Small intestine (tissue), 16 donors: ENCODE data around the gene PPP4R3B. TPM values are rescaled to one million over a fixed set of nuclear protein-coding genes. Genes with fewer than 3 reads are reported as not detected.

Source experiments
- DNase-seq, 2 donors: peaks; one replicate each; pipeline versions ENCODE4 v3.0.0 to v3.0.0-alpha.2; 2013
- FAIRE-seq: peaks from 2 replicates; lab custom pipeline; 2012; peaks lifted over from hg19 to GRCh38; lab: Jason Lieb, UNC
- H3K27ac ChIP-seq, 3 donors: one replicate each; pipeline ENCODE4 v1.5.1; 2013; ENCODE audit warnings: low read length in 2 of 3, mild to moderate bottlenecking in 2 of 3, control low read depth in 1 of 3, inconsistent platforms in 1 of 3, low read depth in 1 of 3, moderate library complexity in 1 of 3
- H3K27me3 ChIP-seq, 3 donors: one replicate each; pipeline ENCODE4 v1.6.1; 2013; ENCODE audit warnings: low read length in 3 of 3, inconsistent platforms in 1 of 3; ENCODE audit not compliant: control insufficient read depth in 3 of 3, insufficient read depth in 3 of 3
- H3K36me3 ChIP-seq, 3 donors: one replicate each; pipeline ENCODE4 v1.6.1; 2013; ENCODE audit warnings: low read length in 3 of 3, inconsistent platforms in 1 of 3, low read depth in 1 of 3, mild to moderate bottlenecking in 1 of 3, moderate library complexity in 1 of 3; ENCODE audit not compliant: control insufficient read depth in 3 of 3, insufficient read depth in 2 of 3
- H3K4me1 ChIP-seq, 3 donors: one replicate each; pipeline ENCODE4 v1.6.1; 2013; ENCODE audit warnings: low read length in 2 of 3, inconsistent platforms in 1 of 3, low read depth in 1 of 3, mild to moderate bottlenecking in 1 of 3, moderate library complexity in 1 of 3; ENCODE audit not compliant: control insufficient read depth in 3 of 3, insufficient read depth in 2 of 3
- H3K4me3 ChIP-seq, 3 donors: one replicate each; pipeline ENCODE4 v1.5.1; 2013; ENCODE audit warnings: low read length in 3 of 3, control low read depth in 1 of 3, inconsistent platforms in 1 of 3, low read depth in 1 of 3, mild to moderate bottlenecking in 1 of 3, moderate library complexity in 1 of 3
- H3K9me3 ChIP-seq, 2 donors: one replicate each; pipeline ENCODE4 v1.6.1; 2013; ENCODE audit warnings: low read depth in 1 of 2, low read length in 1 of 2; ENCODE audit not compliant: control insufficient read depth in 2 of 2, insufficient read depth in 1 of 2
- WGBS, 3 donors: extraction: QIAGEN DNeasy Blood & Tissue Kit; methylation state at CpG; one replicate each; pipeline ENCODE4 v1.1.7; 2013; 5-methylcytosine and 5-hydroxymethylcytosine counted together
- long read RNA-seq, 10 donors: transcript quantifications; one replicate each; lab custom pipeline, GENCODE V29; 2026
- polyA plus RNA-seq, 4 donors: library from polyadenylated mRNA; stranded (reverse) in 3 of 4; unstranded in 1 of 4; fragments of 200-250 nt in 3 of 4; fragments of 120-200 nt in 1 of 4; gene quantifications; one replicate each; pipeline versions ENCODE4 v1.2.1 to v1.2.3, GENCODE V29; 2013
- donor health status: healthy with polysubstance abuse.
- donor health status: control.
- donor health status: control.
- donor health status: Bipolar disorder and iron deficiency.
- donor health status: healthy.

The PPP4R3B gene
- polyA plus RNA-seq, result 10 to 100 TPM; 28.6 to 83.8 (median 37.3) TPM
- long read RNA-seq, donor 1, result 0 reads
- long read RNA-seq, donor 2, full-length matches to known transcripts, result 1 of 6 reads
- long read RNA-seq, donor 2, partial matches to known transcripts, result 5 of 6 reads
- long read RNA-seq, donor 2, other reads (novel, unspliced or antisense), result 0 of 6 reads
- long read RNA-seq, donor 3, full-length matches to known transcripts, result 2 of 22 reads
- long read RNA-seq, donor 3, partial matches to known transcripts, result 20 of 22 reads
- long read RNA-seq, donor 3, other reads (novel, unspliced or antisense), result 0 of 22 reads
- long read RNA-seq, donor 4, result 0 reads
- long read RNA-seq, donor 5, full-length matches to known transcripts, result 1 of 1 reads
- long read RNA-seq, donor 5, partial matches to known transcripts, result 0 of 1 reads
- long read RNA-seq, donor 5, other reads (novel, unspliced or antisense), result 0 of 1 reads
- long read RNA-seq, donor 6, full-length matches to known transcripts, result 4 of 34 reads
- long read RNA-seq, donor 6, partial matches to known transcripts, result 30 of 34 reads
- long read RNA-seq, donor 6, other reads (novel, unspliced or antisense), result 0 of 34 reads
- long read RNA-seq, donor 7, result 0 reads
- long read RNA-seq, donor 8, result 0 reads
- long read RNA-seq, donor 9, result 0 reads
- long read RNA-seq, donor 10, full-length matches to known transcripts, result 3 of 19 reads
- long read RNA-seq, donor 10, partial matches to known transcripts, result 16 of 19 reads
- long read RNA-seq, donor 10, other reads (novel, unspliced or antisense), result 0 of 19 reads

- Histone ChIP-seq H3K27ac (peak within 1 kb of the TSS; percentile 98 to 99 (median 99)), H3K9me3 (no peaks in the 10 kb centered on the region), H3K4me1 (peaks cover 9 to 13% (median 9%) of the 10 kb centered on the region in 3 donors), H3K36me3 (peaks cover 2 to 23% (median 7%) of the 10 kb centered on the region in 3 donors), H3K27me3 (no peaks in the 10 kb centered on the region), H3K4me3 (peak within 1 kb of the TSS; percentile 89 to 100 (median 98))
- FAIRE-seq (no peak), DNase-seq (peak; percentile 100)
- 0 to 1% (median 0%) methylated on average over 81 to 82 of the region's 82 CpGs for WGBS, 3 donors
These were observed at the start of gene PPP4R3B for GRCh38 chr2:55617175-55618024. PPP4R3B (minus strand) TSS chr2:55617622; CDS start chr2:55617285, 337 bp downstream.

- Histone ChIP-seq H3K4me1 (no peaks in the 10 kb centered on the region), H3K27me3 (no peaks in the 10 kb centered on the region), H3K27ac (no peak overlapping the region), H3K9me3 (peaks cover 0 to 2% of the 10 kb centered on the region in 2 donors), H3K36me3 (peaks cover 0 to 20% (median 3%) of the 10 kb centered on the region in 3 donors), H3K4me3 (no peak overlapping the region)
- DNase-seq (no peak), FAIRE-seq (no peak)
- 95 to 99% (median 96%) methylated on average over 2 of the region's 2 CpGs for WGBS, 3 donors
These were observed 35.8 kb upstream of the PPP4R3B start for GRCh38 chr2:55653255-55653654.

- Histone ChIP-seq H3K9me3 (no peaks in the 10 kb centered on the region), H3K4me3 (no peak overlapping the region), H3K27ac (no peak overlapping the region), H3K27me3 (no peaks in the 10 kb centered on the region), H3K36me3 (peaks cover 3 to 22% (median 3%) of the 10 kb centered on the region in 3 donors), H3K4me1 (no peaks in the 10 kb centered on the region)
- FAIRE-seq, result no peak
- WGBS, 3 donors, result 95 to 100% (median 100%) methylated on average over 1 of the region's 1 CpG
- DNase-seq, result no peak
These were observed 31.8 kb upstream of the PPP4R3B start for GRCh38 chr2:55649211-55649610.

- no peak for FAIRE-seq
- WGBS, 3 donors, result 96 to 100% (median 97%) methylated on average over 3 of the region's 3 CpGs
These were observed 19.4 kb upstream of the PPP4R3B start for GRCh38 chr2:55636831-55637230.

GRCh38 chr2:55628931-55629330 lies 11.5 kb upstream of the PPP4R3B start:
- Histone ChIP-seq H3K36me3 (peaks cover 0 to 9% (median 3%) of the 10 kb centered on the region in 3 donors), H3K27me3 (no peaks in the 10 kb centered on the region), H3K9me3 (no peaks in the 10 kb centered on the region), H3K4me1 (no peaks in the 10 kb centered on the region), H3K27ac (no peak overlapping the region), H3K4me3 (no peak overlapping the region)
- no peak for DNase-seq
- FAIRE-seq, result no peak
- WGBS, 3 donors, result 72 to 96% (median 86%) methylated on average over 2 of the region's 2 CpGs

More at GRCh38 chr2:55636831-55637230, 19.4 kb upstream of the PPP4R3B start:
- no peak for DNase-seq
- Histone ChIP-seq H3K27me3 (no peaks in the 10 kb centered on the region), H3K9me3 (no peaks in the 10 kb centered on the region), H3K36me3 (peaks cover 4 to 47% (median 4%) of the 10 kb centered on the region in 3 donors), H3K4me1 (no peaks in the 10 kb centered on the region), H3K4me3 (no peak overlapping the region), H3K27ac (no peak overlapping the region)

GRCh38 chr2:55627915-55628314 lies 10.5 kb upstream of the PPP4R3B start:
- DNase-seq, result no peak
- no peak overlapping the region for H3K27ac ChIP-seq
- H3K36me3 ChIP-seq, result peaks cover 0 to 3% (median 3%) of the 10 kb centered on the region in 3 donors
- H3K4me1 ChIP-seq, result no peaks in the 10 kb centered on the region
- 75 to 94% (median 88%) methylated on average over 1 of the region's 1 CpG for WGBS, 3 donors
- no peak overlapping the region for H3K4me3 ChIP-seq
- no peaks in the 10 kb centered on the region for H3K9me3 ChIP-seq
- H3K27me3 ChIP-seq, result no peaks in the 10 kb centered on the region
- no peak for FAIRE-seq

- WGBS, 3 donors, result 89 to 93% (median 91%) methylated on average over 7 of the region's 7 CpGs
- Histone ChIP-seq H3K4me1 (peaks cover 9% of the 10 kb centered on the region in 3 donors), H3K36me3 (peaks cover 2 to 20% (median 4%) of the 10 kb centered on the region in 3 donors), H3K9me3 (no peaks in the 10 kb centered on the region), H3K27me3 (no peaks in the 10 kb centered on the region), H3K4me3 (no peak overlapping the region), H3K27ac (no peak overlapping the region)
- DNase-seq (no peak), FAIRE-seq (no peak)
These were observed 4.4 kb upstream of the PPP4R3B start for GRCh38 chr2:55621802-55622201.
